Activated T-helper 1 cell treated with Interleukin-2 at 50 U/mL for 16 hours (primary cell): ENCODE data around the gene MUSTN1.

ENCODE experiments used
- DNase-seq: peaks from one replicate; pipeline ENCODE4 v3.0.0-alpha.2; 2020; ENCODE audit warnings: low read depth

MUSTN1 gene

GRCh38 chr3:52852419-52852818, 17.6 kb upstream of the MUSTN1 start:
- no peak for DNase-seq

DNA sequence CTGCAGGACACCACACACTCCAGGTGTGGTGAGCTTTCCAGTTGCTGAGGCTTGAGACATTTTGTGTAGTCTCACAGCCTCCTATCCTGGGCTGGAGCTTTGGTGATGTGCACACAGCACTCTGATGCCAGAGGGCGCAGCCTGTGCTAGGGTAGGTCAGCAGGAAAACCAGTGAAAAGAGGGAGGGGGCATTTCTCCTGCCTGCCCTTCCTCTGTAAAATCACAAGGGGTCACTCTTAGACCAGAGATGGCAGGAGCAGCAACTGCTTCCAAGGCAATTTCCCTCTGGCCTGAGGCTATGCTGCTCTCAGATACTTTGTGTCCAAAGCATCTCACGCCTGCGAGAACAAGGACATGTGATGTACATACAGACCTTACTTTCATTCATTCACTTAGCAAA, 16.5 kb upstream of the MUSTN1 start:
- no peak for DNase-seq

- no peak for DNase-seq
Measured at GRCh38 chr3:52849656-52850055, 14.8 kb upstream of the MUSTN1 start.

GRCh38 chr3:52848617-52849016, 13.8 kb upstream of the MUSTN1 start:
- DNase-seq, result no peak

DNA sequence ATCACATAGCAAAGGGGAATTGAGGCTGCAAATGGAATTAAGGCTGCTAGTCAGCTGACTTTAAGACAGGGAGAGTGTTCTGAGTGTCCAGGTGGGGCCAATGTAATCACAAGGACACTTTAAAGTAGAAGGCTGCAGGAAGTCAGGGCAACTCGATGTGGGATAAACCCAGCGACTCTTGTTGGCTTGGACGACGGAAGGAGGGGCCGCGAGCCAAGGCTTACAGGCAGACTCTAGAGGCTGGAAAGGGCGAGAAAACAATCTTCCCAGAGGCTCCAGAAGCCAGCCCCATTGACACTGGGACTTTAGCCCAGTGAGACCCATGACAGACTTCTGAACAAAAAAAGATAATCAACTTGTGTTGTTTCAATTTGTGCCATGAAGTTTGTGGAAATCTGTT, 12.9 kb upstream of the MUSTN1 start:
- DNase-seq, result no peak

DNA sequence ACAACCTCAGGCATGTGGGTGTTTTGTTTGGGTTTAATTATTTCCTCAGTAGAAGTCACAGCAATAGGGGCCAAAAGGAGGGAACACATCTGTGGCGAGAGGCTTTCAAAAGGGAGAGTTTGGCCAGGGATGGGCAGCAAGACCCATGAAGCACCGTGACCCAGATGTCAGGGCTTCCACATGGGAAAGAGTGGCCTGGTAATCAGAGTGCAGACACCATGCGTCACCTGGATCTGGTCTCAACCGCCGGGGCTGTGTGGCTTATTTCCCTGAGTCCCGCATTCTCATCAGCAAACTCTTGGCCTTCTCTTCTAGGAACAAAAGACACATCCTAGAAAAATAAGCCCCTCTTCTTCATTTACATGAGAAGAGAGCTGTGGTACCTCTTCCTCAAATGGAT, 12.4 kb upstream of the MUSTN1 start:
- DNase-seq, result no peak

DNA sequence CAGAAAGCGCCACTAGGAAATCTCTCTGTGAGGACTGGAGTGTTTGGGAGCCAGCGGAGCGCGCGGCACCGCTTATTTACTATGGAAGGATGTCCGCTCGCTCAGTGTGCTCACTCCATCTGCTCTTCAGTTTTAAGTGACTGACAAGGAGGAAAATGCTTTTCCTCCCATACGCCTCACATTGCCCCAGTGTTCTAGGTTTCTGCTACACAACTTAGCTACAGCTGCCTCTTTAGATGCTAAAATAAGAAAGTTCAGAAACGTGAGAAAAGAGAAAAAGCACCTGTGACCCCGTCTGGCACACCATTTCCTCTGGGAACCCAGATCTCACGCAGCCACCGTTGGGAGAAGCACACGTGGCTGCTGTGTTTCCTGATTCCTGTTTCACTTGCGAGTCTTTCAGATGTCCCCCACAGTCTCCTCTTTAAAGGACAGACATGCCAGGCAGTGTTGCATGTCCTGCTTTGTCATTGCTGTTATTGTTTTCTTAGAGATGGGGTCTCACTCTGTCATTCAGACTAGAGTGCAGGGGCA, 11.7 kb upstream of the MUSTN1 start:
- no peak for DNase-seq

DNA sequence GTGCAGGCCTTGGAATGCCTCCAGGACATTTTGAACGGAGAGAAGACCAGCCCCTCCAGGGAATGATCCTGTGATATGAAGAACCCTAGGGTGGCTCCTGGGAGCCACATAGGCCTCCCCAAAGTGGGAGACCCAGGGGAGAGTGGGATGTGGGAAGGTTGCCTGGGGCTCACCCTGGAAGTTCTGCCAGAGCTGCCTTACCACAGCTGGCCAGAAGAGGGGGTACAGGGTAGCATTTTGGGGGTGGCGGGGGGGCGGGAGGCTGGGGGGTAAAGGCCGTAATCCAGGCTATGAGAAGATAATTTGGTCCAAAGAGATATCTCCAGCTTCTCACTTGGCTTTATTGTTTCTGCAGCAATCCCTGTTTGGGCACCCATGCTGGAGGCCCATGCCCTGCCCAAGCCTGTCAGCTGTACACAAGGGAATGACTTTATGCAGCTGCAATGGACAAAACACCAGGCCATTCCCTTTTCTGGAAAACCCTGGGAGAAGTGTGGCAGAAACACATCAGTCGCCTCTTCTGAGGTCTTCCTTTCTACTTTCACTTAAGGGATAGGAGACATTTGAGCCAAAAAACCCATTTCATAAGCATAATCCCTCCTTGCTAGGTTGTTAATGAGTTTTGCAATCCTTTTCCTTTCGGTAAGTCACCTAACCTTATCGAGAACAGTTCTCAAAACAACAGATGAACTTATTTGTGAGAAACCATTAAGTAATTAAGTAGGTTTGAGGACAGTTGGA, 11.0 kb upstream of the MUSTN1 start:
- no peak for DNase-seq

DNA sequence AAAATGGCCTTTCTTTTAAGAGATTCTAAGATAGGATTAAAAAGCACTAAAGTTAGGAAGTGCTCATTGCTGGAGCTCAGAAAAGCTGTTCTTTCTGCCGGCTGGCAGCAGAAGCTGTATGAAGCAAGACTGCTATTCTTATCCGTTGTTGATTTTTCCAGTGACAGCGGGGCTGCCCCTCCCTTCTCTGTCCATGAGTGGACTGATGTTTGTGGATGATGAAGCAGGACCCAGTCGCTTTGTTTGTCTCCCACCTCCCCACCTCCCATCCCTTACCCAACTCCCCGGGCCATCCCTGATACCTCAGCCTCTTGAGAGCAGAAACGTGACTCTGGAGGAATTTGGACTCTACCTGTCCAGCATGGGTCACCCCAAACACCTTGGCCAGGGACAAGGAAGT, 10.3 kb upstream of the MUSTN1 start:
- no peak for DNase-seq

DNA sequence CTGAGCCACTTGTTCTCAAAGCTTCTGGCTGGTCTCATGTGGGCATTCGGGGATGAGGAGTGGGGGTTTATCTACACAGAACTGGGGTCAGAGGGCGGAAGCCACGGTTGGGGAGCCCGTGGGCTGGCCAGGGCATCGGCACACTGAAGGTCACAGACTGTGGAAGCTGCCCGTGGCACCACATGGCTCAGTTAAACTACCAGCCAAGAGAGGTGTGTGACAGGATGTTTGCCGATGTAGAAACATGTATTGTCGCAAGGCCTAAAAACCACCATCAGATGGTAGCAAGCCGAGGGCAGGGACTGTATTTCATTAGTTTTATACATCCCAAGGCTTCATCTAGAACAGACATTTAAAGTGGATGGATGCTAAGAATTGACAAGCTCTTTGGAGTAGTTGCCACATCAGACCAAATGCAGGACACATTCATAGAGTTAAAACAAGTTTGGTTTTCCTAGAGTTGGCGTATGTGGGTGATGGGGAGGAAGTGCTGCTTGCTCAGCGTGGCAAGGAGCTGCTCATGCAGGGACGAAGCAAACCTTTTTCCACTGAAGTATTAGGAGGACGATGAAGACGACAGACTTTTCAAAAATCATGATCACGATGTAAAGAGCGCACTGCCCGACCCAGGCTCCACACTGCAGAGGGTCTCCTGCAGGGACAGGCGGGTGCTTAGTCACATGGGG, 9.6 kb upstream of the MUSTN1 start:
- DNase-seq, result no peak

- no peak for DNase-seq
Measured at GRCh38 chr3:52843881-52844280, 9.1 kb upstream of the MUSTN1 start.

DNA sequence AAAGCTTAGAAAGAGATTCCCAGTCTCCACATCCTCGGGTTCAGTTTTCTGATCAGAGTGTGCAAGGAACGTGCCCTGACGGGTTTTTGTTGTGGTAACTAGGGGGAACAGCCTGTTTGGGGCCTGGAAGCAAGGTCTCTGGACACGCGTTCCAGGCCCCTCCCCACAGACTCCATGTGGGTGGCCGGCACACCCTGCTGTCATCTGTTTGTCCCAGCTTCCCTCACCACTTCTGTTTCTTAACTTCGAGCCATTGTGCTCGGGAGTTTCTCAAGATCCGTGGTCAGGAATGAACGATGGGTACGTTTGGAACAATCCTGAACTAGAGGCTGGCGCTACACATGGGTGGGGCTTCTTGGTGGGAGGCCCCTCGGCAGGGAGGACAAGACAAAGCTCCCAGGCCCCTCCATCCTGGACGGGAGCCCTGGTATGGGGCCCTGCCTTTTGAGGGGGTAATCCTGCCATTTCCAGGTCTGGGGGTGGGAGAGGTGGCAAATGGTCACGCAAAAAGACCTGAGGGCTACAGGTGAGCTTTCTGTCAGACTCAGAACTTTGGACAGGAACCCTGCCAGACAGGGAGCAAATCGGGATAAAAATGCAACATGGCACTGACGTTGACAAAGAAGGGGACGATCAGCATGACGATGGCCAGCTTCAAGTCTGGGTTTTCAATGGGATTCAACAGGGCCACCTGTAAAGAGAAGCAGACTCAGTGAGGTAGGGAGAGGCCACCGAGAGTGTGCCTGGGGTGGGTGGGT, 8.5 kb upstream of the MUSTN1 start:
- DNase-seq, result no peak

GRCh38 chr3:52842424-52842823, 7.6 kb upstream of the MUSTN1 start:
- no peak for DNase-seq

DNA sequence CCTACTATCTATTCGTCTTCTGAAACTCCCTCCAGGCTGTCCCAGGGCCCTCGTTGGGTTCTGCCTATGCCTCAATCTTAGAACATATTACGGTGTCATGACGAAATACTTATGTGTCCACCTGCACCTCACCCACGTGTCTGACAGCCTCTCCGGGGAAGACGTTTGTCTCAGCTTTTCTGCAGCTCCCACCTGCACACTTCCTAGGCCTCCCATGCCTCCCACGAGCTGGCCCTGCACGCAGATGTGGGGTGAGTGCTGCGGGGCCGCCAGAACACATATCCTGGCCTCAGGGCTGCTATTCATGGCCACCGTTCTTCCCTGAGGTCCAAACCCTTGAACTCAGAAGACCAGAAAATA, 7.1 kb upstream of the MUSTN1 start:
- no peak for DNase-seq

DNA sequence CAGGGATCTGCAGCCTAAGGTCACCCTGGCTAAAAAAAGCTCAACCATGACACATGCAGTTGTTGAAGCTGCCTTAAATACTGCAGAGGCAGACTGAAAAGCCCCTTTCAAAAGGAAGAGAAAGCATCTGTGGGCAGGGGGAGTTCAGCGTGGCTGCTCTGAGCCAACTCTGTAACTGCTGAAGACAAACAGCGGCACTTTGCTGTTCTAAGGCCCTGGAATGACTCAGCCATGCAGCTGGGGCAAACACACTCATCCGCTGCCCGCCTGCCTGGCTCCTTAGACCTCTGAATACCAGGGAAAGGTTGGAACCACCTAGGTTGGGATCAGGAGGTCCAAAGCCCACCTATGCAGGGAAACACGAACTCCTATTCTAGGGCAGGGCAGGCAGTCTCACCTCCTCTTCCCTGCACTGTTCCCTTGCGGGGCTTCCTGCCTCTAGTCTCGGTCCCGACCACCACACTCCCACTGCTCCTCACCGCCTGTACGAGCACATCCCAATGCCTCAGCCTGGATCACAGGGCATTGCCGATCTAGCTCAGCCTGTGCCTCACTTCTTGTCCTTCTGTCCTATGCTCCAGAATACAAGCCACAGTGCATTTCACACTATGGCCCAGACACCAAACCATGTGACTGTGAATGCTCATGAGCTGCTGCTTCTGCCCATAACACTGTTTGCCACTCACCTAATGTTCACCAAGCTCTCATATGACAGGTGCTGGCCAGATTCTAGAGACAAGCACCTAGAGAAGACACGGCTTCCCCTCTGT, 6.6 kb upstream of the MUSTN1 start:
- no peak for DNase-seq

DNA sequence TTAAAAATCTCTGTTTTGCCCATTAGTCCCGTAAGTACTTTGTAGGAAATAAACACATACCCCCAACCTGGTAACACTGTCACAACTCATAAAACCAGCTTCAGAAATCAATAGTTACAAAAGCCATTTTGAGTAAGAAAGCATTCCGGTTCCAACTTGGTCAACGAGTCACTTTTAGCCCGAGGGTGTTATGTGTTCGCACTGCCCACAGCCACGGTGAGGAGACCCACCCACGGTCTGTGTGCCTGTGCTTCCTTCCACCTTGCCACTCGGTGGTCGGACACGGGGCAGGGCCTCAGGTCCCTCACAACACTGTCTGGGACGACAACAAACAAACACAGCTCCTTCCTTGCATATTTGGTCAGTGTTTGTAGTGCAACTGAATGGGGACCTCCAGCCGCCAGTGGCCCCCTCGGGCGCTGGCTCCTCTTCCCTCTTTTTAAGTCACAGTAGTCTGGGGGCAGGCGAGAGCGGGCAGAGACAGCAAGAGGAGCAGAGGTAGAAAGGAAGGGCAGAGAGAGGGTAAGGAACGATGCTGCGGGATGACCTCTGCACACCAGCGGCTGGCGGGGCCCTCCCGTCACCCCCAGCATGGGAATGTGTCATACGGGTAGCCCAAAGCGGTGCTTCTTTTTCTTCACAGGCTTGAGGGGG, 5.2 kb upstream of the MUSTN1 start:
- DNase-seq, result no peak

- DNase-seq, result no peak
Measured at GRCh38 chr3:52839268-52839575, 4.4 kb upstream of the MUSTN1 start.

DNA sequence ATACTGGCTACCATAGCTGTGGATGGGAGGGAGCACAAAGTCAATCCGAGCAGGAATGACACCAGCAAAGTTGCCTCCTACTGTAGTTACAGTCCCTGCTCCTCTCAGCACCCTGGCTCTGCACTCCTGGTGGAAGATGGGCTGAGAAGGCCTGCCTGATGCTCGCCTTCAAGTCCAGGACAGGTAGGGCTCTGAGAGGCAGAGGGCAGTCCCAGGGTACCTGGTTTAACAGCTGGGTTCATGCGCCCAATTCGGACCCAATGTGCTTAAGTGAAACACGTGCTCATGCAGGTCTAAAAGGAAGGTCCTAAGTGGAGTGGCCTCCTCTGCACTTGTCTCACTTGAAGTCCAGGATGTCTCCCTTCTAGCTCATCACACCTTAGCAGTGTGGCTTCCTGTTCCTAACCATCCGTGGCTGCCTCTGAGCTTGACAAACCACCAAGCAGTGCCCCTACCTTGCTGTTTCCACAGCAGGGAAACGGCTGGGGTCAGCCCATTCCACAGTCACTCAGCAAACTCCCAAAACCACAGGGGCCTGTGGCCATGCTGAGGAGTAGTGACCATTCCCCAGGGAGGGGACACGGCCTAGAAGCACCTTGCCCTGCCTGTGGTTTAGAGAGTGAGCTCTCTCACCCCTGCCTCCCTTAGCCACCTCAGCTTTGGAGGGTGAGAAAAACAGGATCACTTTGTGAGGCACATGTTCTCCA, 3.9 kb upstream of the MUSTN1 start:
- no peak for DNase-seq

- no peak for DNase-seq
Measured at GRCh38 chr3:52836986-52837385, 2.2 kb upstream of the MUSTN1 start.

GRCh38 chr3:52836471-52836845, 1.6 kb upstream of the MUSTN1 start:
- DNase-seq, result no peak

- DNase-seq, result no peak
Measured at GRCh38 chr3:52835766-52836470, 1.1 kb upstream of the MUSTN1 start.
